HG03565 (cell line): ENCODE measurements around the gene MRM2.

ENCODE experiments used
- ATAC-seq: cut with Tn5 transposase; IDR thresholded peaks from one replicate; pipeline ENCODE4 v1.9.1; 2021; ENCODE audit warnings: mild to moderate bottlenecking, moderate library complexity; ENCODE audit not compliant: unreplicated experiment

Gene MRM2

DNA sequence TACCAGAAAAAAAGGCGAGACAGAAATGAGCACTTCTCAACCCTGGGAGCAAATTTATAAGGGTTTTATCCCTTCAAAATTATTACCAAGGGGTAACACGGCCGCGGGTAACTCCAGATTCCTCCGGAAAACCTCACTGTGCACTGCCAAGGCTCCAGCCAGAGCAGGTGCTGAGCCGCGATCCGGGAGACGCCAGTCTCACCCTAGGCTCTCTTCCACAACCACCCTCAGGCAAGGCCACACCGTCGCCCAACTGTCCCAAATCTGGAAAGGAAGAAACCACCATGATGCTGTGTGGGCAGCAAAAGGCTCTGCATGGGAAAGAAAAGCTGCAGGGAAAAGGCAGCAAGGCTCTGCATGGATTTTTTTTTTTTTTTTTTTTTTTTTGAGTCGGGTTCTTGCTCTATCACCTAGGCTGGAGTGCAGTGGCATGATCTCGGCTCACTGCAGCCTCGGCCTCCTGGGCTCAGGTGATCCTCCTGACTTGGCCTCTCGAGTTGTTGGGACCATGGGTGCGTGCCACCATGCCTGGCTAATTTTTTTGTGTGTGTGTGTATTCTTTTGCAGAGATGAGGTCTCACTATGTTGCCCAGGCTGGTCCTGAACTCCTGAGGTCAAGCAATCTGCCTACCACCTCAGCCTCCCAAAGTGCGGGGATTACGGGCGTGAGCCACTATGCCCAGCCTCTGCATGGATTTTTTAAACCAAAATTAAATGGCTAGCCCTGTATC lies 48.3 kb downstream of the MRM2 start:
- no peak for ATAC-seq

DNA sequence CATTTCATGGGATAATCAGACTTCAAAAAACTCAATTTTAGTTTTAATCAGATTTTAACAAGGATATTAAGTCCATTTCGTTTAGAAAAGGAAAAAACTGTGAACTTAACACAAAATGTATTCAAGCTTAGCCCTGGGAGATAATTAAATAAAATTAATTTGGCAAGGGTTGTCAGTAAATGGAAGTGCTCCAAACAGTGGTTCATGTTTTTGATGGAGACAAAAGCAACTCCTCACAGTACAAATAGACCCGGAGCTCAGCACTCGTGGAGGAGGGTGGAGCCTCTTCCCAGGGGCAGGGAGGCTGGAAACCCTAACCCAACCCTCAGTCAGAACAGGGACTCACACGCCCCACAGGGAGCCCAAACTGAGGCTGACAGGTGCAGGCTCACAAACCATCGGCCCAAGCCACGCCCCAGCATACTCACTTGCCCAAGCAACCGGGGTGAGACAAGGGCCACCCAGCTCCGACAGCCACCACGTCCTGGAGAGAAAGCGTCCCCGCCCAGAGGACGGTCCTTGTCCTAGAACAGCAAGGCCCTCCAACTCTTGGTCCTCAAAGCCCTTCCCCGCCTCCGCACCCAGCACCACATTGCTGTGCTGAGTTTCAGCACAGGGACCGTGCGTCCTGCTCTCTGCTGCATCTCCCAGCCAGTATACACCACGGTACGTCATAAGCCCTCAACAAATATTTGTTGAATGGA lies 49.0 kb downstream of the MRM2 start:
- ATAC-seq, result no peak

DNA sequence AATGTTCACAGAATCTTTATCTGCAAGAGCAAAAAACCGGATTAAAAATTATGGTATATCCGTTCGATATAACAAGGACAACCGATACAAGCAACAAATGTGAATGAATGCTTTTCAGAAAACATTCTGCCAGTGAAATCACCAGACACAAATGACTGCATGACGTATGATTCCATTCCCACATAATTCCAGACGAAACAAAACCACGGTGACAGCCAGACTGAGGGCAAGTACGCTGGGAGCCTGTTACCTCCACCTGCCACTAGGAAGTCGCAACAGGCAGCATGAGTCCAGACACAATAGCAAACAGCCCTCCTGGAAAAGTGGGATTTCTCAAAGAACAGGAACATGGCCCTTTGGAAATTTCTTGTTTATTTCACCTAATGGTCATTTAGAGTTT lies 51.0 kb downstream of the MRM2 start:
- no peak for ATAC-seq

DNA sequence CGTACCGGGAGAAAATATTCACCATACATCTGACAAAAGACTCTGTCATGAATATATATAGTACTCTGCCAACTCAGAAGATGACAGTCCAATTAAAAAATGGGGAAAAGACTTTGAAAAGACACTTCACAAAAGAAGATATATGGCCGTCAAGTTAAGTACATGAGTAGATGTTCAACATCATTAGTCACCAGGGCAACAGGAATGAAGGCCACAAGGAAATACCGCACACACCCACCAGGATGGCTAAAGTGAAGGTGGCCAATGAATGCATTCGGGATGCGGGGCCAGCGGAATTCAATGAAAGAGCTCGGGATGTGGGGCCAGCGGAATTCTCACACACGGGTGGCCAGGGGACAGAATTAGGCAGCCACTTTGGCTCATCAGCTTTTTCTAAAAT lies 51.5 kb downstream of the MRM2 start:
- no peak for ATAC-seq

DNA sequence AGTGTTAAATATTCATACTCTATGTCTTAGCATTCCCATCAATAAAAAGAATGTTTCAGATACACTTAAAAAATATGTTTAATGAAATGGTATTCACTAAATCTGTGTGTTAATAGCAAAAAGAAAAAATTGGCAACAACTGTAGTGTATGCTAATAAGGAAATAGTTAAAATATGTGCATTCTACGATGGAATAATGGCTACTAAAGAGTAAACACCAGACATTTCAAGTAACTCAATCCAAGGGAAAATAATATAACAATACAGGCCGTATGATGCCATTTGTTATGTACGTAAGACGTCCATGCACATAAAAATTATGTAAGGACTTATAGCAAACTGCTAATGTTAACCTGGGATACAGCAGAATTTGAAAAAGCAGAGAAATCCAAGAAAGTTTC lies 55.8 kb downstream of the MRM2 start:
- no peak for ATAC-seq

DNA sequence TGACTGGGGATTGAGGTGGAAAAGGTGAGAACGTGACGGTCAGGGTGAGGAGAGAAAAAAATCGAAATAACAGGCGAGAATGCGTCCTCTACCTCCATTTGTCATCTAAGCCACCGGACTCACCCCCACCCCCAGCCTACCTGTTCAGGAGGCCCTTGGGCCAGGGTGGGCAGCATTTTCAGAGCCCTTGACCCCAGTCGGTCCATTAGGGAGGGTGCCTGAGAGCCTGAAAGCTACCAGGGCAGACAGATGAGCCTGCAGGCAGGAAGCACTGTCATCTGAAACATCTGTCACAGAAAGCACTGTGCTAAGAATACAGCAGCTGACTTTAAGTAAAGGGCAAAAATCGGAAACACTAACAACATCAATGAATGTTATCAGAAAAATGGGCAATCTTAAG lies 56.3 kb downstream of the MRM2 start:
- ATAC-seq, result no peak
